DMS 273 treated with DMSO at 0.1 percent for 48 hours (cell line): ENCODE measurements around the gene SLC35F1.
"Not testable (repeated sequence)": the region's sequence is repeated elsewhere in the genome, so short reads cannot be mapped to it uniquely, and the experiment has no call there.

Experiments
- DNase-seq: peaks from one replicate; lab custom pipeline; 2025; lab: John Stamatoyannopoulos, UW

Gene SLC35F1

GRCh38 chr6:117906958-117907600 lies at the start of gene SLC35F1:
TSS of gene SLC35F1 (plus strand) at chr6:117907264.
- DNase-seq, result no peak

DNA sequence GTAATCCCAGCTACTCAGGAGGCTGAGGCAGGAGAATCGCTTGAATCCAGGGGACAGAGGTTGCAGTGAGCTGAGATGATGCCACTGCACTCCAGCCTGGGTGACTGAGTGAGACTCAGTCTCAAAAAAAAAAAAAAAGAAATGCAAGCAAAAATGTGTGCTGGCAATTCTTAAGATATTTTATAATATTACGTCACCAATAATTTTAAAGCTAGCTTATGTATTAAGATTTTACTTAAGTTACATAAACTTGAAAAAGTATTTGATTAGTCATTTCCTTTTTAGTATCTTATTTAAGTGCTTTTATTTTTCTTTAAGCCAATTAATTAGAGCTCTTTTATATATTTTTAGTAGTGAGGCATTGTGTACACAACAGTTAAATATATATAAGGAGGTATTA lies 48.5 kb upstream of the SLC35F1 start:
- DNase-seq, result not testable (repeated sequence)

GRCh38 chr6:117861545-117861944 lies 45.5 kb upstream of the SLC35F1 start:
- no peak for DNase-seq

- no peak for DNase-seq
Observed at GRCh38 chr6:117866561-117866960, 40.5 kb upstream of the SLC35F1 start.

DNA sequence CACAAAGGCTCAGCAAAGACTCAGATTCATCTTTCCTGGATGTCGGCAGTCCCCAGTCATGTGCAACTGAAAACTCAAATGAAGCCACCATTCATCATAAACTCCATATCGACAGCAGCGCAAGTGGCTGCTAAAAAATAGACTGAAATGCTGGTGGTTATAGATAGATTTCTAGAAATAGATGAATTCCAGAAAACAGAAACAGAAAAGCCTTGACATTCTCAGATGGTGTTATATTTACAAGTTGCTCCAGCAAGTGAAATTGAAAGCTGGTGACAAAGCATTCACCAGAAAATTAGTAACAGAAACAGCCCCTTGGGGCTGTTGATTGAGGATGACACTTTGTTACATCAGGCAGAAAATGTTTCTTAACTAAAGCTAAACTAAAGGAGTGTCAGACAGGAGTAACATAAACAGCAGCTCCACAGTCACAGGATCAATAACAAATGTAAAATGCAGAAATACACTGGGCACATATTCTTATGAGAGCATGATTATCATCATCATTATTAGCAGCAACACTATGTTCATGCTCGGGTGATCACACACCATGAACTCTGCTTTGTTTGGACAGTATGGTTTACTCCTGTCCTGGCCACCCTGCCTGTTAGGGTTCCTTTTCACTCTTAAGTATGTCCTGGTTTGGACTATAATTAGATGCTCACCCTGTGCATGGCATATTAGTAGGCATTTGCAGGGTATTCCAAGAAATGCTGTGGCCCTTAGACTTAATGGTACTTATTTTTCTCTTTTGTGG lies 36.4 kb upstream of the SLC35F1 start:
- DNase-seq, result no peak

DNA sequence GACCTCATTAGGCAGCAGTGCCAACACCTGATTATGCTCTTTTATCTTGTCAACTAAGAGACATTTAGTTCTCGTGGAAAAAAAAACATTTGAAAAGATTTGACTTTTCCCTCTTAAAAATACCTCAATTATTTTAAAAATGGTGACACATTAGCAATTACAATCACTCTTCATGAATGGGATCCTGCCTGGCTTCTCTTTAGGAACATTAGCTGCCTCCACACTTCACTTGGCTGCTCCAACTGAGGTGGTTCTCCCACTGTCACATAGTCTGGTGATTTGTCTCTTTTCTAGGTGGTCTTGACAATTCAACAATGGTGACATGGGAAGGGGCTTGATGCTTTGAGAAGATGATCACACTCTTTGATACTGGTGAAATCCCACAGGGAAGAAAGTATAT lies 26.2 kb upstream of the SLC35F1 start:
- DNase-seq, result no peak

DNA sequence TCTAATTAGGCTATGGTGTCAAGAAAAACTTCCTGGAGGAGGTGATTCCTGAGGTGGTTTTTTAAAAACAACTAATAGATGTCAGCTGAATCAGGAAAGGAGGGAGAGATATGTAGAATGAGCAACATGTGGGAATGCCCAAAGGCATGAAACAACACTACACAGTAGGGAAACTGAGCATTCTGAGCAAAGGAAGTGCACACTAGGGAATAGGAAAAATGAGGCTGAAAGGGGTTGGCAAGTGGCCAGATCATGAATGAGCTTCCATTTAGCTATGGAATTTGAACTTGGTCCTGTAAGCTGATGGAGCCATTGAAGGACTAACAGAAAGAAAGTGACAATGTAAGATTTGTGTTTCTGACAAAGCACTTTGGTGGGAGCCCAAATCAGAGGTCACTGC lies 16.9 kb upstream of the SLC35F1 start:
- DNase-seq, result no peak

DNA sequence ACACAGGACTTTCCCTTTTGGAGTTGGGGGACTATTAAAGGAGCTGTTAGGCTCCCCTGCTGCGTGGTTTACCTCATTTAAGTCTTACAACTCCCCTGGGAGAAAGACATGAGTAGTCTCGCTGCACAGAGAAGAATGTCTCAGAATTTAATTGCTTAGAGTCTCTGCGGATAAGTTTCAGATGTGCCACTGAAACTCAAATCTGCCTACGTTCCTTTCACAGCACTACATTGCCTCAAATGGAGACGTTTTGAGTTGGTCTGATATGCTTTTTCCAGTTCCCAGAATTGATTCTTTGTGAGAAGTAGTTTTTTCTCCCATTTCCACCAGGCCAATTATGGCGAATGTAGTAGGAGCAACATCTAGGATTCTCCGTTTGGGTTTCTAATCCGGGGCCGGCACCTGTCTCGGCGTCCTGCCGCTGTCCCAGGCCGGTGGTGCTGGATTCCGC lies 532 bp upstream of the SLC35F1 start:
- no peak for DNase-seq

GRCh38 chr6:117907601-117908245 lies 659 bp downstream of the SLC35F1 start:
- no peak for DNase-seq

DNA sequence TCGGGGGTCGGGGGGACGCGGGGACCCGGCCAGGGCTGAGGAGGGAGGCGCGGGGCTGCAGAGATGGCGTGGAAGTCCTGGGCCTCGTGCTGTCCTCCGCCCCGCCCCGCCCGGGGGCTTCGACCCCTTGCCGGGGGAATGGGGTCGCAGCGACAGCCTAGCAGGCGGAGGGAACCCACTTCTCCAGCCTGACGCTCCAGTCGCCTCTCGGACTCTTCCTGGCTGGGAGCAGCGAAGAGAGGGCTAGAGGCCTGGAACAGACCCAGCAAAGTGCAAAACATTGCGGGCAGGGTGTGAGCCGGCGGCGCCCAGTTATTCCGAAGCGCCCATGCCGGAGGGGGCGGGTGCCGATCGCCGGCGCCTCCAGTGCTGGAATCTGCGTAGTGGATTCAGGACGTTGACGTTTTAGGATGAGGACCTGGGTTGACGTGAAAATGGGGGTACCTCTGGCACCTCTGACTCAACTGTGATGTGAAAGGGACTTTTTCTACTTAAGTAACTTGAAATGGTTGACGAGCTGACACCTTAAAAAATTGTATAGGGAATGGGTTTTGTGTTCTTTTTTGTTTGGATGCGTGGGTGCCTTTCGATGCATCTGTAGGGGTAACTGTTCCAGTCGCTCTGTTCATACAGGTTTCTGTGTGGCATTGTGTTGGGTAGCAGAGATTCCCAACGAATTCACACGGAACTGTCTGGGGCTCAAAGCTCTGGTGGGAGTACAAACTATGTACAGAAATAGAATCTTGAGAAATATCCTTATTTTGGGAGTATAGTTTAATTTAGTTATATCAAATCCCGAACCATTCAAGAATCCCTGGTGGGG lies 1.4 kb downstream of the SLC35F1 start:
- no peak for DNase-seq

DNA sequence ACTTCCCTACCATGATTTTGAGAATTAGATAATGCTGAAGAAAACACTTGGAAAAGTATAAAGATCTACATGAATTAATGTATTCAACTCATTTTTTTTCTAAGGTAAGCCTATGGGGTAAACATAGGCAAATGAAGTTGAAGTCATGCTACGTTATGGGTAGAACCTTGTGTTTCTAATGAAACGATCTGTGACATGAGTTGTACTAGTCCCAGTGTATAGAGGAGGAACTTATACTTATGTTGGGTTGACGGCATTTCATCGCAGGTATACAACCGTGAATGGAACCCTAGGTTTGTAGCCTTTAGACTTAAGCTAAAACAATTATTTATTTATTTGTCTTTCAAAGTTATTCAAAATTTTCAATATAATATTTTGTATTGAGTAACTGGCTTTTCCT lies 2.6 kb downstream of the SLC35F1 start:
- DNase-seq, result no peak

DNA sequence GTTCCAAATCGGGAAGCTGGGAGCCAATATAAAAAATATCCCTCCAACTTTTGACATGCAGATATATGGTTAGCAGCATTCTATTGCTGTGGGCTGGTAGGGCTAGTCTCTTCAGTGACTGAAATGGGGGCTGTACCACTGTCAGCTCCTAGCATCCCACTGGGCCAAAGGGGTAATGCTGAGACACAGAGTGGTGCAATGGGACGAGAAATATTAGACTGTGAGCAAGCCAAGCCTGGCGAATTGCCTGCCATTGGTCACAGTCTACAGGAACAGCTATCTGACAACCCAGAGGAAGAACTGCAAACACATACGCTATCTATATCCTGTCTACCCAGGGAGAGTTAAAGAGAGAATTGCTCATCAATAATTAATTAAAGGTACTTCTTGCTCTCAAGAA lies 3.5 kb downstream of the SLC35F1 start:
- DNase-seq, result no peak

DNA sequence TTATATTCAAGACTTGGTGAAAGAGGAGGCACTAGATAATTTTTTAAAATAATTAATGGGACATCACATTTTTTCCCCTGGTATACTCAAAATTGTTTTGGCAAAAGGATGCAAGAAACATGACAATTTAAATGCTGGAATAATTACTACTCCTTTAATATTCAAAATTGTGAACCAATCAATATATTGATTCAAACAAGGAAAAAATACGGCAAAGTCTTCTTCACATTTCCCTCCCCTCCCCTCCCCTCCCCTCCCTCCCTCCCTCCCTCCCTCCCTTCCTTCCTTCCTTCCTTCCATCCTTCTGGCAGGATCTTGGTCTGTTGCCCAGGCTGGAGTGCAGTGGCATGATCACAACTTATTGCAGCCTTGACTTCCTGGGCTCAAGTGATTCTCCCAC lies 4.1 kb downstream of the SLC35F1 start:
- DNase-seq, result no peak

DNA sequence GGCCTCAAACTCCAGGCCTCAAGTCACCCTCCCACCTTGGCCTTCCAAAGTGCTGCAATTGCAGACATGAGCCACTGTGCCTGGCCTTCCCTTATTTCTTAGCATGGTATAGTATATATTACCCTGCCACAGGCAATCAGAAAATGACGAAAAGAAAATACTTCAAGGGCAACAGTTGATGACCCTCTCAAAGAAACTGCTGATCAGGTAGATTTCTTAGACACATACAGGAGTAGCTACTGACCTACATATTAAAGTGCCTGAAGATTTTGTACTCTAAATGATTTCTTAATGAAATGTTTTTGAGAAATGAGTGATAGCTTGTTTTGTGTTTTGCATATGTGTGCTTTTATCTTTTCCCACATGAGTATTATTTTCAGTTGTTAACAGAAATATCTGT lies 4.6 kb downstream of the SLC35F1 start:
- no peak for DNase-seq

DNA sequence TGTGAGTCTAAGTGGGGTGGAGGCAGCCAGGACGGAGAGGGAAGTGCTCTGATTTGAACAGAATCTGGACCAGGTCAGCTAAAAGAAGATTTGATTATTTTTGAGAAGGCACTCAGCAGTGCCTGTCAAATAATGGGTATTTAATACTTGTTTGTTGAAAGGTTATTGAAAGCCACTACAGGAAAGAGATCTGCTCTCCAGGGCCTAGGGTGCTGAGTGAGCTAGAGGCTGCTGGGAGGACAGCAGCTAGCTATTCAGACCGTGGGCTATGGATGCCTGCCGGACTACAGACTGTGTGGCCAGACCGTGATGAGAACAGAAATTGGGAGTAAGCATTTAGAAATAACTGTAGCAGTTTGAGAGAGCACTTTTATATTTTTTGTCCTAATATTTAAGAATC lies 8.8 kb downstream of the SLC35F1 start:
- no peak for DNase-seq

DNA sequence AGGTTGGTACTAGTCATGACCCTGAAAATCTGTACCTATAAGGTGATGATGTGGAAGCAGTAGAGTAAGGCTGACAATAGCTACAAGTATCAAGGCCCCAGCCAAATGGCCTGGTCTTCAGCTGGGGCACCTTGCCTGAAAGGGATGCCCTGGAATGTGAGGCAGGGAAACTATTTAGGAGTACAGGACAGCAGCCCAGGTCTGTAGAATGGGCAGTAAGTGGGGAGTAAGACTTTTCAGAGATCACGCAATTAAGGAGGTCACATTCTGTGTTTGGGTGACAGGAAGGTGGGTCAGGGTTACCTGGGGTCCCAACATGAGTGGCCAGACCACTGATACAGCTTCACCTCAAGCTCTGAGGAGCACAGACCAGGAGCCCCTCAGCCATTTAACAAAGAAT lies 9.4 kb downstream of the SLC35F1 start:
- DNase-seq, result no peak

DNA sequence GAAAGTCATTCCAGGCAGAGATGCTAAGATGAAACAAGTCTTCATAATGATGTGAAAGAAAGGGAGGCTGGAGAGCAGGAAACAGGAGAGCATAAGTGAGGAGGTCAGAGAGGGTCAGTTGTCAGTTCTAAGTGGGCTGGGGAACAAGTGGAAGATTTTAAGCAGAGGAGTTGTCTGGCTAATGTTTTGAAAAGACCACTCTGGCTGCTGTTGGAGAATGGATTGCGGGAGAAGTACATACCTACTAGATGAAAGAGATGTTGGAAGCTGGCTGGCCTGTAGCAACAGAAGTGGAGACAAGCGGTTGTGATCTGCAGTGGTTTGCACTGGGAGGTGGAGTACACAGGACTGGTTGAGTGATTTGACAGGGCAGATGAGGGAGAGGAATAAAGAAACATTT lies 10.1 kb downstream of the SLC35F1 start:
- no peak for DNase-seq

DNA sequence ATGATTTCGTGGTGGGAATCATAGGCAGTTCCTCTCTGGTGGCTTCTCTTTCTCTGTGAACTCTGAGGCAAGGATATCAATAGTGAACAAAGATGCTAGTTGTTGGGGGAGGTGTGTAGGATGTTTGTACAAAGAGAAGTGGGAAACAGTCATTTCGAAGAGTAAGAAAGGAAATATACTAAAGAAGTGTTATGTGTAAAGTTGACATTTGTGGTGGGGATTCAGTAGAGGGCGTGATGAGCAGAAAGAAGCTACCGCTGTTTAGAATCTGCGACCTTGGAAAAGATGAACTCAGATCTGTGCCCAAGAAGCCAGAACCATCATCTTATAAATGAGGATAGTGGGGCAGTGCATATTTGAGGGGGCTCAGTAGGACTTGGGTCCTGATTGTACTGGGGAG lies 11.4 kb downstream of the SLC35F1 start:
- no peak for DNase-seq

DNA sequence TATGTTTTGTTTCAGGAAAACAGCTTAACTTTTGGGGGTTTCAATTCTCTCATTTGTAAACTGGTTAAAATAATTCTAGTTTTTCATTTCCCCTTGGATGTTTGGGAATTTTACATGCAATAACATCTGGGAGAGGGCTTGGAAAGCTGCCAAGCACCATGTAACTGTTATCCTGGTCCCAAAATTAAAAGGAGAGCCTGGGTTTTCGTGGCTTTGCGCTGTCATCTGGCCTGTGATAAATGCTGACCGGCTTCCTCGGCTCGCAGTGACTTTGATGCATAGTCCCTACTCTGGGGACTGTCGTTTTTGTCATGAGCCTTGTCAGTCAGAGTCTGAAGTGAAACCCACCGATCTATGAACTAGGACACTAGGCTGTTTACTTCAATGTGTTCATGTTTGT lies 12.2 kb downstream of the SLC35F1 start:
- DNase-seq, result no peak

GRCh38 chr6:117919775-117920729 lies 13.0 kb downstream of the SLC35F1 start:
- no peak for DNase-seq

DNA sequence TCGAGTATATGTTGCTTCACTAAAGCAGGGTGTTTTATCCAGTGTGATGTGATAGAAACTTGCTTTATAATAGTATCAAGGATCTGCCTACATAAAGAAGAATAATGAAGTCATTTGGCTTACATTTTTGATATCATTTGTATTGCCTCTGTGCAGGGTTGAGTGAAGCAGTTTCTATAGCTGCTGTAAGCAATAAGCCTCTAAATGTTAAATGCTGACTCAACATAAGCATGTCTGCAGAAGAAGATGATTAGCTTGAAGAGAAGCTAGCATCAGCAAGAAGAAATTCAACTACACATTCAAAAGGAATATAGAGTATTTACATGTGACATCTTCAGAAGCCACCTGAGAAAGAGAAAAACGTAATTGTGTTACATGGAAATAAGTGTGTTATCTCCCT lies 17.6 kb downstream of the SLC35F1 start:
- no peak for DNase-seq
